RWPE1 (cell line): ENCODE data around the gene MIGA1.
"Not testable (repeated sequence)": the region's sequence is repeated elsewhere in the genome, so short reads cannot be mapped to it uniquely, and the experiment has no call there.

Experiments
- CTCF ChIA-PET: fragments of 350-600 bp; sonication (Branson Sonifier 250); formaldehyde crosslinking; extraction: SDS; loops from one replicate; lab custom pipeline; 2021; lab: Yijun Ruan, JAX
- POLR2A ChIA-PET: fragments of 400-600 bp; formaldehyde crosslinking; extraction: SDS; loops from one replicate; lab custom pipeline; 2020; ENCODE audit warnings: antibody characterized with exemption; ENCODE audit not compliant: low non-redundant PET; lab: Yijun Ruan, JAX
- DNase-seq: peaks from one replicate; pipeline ENCODE4 v3.0.0; 2012; ENCODE audit warnings: low spot score
- H3K27ac ChIP-seq: fragments of 450-650 bp; 2 replicates; pipeline ENCODE4 v1.5.1; 2017
- TF ChIP-seq, protein P1 (sequence below): fragments of 450-650 bp; conservative IDR thresholded peaks from 2 replicates; pipeline ENCODE4 v1.5.1; 2017; ENCODE audit warnings: low read depth, mild to moderate bottlenecking

MIGA1 gene

DNA sequence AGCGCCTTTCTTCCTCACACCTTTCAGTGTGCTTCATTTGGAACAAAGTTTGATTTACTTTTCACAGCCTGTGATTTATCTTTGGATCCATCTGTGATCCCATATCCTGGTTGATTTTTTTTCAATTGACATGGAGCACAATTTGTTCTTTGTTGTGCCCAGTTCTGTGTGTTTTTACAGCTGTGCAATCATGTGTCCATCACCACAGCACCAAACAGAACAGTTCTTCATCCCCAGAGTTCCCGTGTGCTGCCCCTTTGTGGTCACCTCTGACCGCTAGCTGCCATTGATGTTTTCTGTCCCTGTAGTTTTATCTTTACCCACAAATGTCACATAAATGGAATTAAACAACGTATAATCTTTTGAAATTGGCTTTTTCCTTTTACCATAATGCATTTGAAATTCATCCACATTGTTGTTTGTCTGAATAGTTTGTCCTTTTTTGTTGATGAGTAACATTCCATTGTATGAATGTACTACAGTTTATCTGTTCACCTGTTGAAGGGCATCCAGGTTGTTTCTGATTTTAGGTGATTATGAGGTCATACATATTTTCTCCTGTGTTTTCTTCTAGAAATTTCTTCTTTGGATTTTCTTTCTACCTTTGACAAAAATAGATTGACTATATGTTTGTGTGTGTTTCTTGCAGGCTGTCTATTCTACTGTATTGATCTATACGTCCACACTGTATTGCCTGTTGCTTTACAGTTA, 17.4 kb downstream of the MIGA1 start:
- no peak for DNase-seq
- CTCF ChIA-PET, result interaction anchor here (0.6 kb wide), 1 partner anchor 104 kb away, joined by 3 read pairs; no protein-coding TSS in a partner anchor
- TF ChIP-seq, protein P1, sequence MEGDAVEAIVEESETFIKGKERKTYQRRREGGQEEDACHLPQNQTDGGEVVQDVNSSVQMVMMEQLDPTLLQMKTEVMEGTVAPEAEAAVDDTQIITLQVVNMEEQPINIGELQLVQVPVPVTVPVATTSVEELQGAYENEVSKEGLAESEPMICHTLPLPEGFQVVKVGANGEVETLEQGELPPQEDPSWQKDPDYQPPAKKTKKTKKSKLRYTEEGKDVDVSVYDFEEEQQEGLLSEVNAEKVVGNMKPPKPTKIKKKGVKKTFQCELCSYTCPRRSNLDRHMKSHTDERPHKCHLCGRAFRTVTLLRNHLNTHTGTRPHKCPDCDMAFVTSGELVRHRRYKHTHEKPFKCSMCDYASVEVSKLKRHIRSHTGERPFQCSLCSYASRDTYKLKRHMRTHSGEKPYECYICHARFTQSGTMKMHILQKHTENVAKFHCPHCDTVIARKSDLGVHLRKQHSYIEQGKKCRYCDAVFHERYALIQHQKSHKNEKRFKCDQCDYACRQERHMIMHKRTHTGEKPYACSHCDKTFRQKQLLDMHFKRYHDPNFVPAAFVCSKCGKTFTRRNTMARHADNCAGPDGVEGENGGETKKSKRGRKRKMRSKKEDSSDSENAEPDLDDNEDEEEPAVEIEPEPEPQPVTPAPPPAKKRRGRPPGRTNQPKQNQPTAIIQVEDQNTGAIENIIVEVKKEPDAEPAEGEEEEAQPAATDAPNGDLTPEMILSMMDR, result no peak
- no peak overlapping the region for H3K27ac ChIP-seq
- POLR2A ChIA-PET, result no interaction called here

DNA sequence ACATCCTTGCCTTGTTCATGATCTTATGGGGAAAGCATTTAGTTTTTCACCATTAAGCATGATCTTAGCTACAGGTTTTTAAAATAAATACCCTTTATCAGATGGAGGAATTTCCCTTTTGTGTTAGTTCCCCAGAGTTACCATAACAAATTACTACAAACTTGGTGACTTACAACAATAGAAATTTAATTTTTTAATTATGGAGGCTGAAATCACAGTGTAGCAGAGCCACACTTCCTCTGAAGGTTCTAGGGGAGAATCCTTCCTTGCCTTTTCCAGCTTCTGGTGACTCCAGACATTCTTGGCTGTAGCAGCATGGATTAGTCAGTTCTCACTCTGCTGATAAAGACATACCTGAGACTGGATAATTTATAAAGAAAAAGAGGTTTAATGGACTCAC, 18.5 kb downstream of the MIGA1 start:
- POLR2A ChIA-PET, result no interaction called here
- no peak for DNase-seq
- TF ChIP-seq, protein P1, result no peak
- no peak overlapping the region for H3K27ac ChIP-seq
- CTCF ChIA-PET, result no interaction called here

DNA sequence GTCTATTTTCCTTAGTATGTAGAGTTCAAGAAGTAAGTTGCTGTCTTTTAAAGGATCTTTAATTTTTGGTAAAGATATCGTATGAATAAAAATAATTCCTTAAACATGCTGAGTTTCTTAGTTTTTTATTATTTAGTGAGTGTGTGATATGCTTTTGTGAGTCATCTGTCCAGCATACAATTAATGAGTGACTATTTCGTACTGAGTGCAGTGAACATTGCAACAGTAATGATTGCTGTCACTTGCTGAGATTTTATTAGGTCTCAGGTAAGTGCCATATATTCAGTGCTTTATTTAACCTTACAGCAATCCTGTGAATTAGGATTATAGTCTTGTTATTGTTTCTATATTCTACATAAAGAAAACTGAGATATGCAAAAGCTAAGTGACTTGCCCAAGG, 22.6 kb downstream of the MIGA1 start:
- TF ChIP-seq, protein P1, result no peak
- ChIA-PET CTCF (no interaction called here), POLR2A (no interaction called here)
- H3K27ac ChIP-seq, result no peak overlapping the region
- DNase-seq, result no peak

DNA sequence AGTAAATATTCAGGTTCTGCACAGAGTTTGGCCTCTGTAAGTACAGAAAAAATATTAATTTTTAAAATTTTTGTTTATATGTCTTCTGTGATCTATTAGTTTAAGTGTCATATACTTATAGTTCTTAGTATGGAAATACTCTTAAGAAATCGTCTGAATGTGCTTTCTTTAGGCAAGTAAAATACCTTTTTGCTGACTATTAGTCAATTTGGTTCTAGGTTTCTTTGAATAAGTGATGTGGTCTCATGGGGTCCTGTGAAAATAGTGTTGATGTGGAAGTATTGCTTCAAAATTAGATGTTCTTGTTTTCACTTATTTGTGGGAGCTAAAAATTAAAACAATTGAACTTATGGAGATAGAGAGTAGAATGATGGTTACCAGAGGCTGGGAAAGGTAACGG, 23.9 kb downstream of the MIGA1 start:
- TF ChIP-seq, protein P1, result no peak
- POLR2A ChIA-PET, result interaction anchor here (0.6 kb wide), 1 partner anchor 10 kb away, joined by 10 read pairs; no protein-coding TSS in a partner anchor
- no peak overlapping the region for H3K27ac ChIP-seq
- DNase-seq, result no peak
- CTCF ChIA-PET, result interaction anchor here (0.6 to 0.7 kb wide), 2 partner anchors 148 to 529 kb away, joined by 3 read pairs; no protein-coding TSS in a partner anchor

DNA sequence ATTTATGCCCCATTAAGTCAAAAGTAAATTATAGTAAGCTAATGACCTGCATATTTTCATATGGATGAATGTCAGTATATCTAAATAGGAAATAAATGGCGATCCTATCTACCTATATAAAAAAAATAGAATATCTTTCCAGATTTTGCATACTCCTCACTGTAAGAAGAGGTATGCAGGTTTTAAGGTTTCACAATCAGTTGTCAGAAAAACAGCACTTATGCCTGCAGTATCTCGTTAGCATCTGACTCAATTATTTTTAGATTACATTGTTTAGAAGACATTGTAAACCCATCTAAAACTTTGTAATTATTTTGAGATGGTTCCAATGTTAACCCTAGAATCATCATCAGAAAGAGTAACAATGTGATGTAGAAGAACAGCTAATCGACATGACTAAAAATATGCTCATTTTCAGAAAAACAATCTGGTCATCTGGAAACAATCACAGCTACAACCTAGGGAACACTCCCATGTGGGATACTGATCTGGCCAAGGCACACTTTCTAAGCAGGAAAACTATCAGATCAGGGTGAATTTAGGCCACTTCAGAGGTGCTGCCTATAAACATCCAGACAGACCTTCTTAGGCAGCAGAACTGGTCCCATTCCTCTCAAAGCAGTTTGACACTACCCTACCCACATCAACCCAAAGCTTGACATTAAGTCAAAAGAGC, 30.5 kb downstream of the MIGA1 start:
- DNase-seq, CTCF ChIA-PET, H3K27ac ChIP-seq, POLR2A ChIA-PET: not testable (repeated sequence)

DNA sequence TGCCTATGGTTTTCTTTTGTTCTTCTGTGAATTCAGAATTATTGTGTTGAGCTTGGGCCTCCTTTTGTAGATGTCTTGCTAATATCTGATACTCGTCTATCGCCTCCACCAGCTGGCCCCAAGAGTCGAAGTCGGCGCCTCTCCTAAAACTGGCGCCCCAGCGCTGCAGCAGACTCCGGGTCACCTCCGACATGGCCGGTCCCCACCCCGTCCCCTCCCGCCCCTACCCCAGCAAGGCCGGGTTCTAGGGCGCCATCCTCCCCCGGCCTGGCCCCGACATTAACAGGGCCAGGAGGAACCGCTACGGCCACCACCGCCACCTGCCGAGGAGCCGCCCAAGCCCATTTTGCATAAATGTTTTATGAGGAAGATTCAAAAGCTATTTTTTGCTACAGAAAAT, 32.1 kb downstream of the MIGA1 start:
- CTCF ChIA-PET, result interaction anchor here (0.7 kb wide), 1 partner anchor 52 kb away, joined by 4 read pairs; no protein-coding TSS in a partner anchor
- DNase-seq, H3K27ac ChIP-seq, POLR2A ChIA-PET: not testable (repeated sequence)

DNA sequence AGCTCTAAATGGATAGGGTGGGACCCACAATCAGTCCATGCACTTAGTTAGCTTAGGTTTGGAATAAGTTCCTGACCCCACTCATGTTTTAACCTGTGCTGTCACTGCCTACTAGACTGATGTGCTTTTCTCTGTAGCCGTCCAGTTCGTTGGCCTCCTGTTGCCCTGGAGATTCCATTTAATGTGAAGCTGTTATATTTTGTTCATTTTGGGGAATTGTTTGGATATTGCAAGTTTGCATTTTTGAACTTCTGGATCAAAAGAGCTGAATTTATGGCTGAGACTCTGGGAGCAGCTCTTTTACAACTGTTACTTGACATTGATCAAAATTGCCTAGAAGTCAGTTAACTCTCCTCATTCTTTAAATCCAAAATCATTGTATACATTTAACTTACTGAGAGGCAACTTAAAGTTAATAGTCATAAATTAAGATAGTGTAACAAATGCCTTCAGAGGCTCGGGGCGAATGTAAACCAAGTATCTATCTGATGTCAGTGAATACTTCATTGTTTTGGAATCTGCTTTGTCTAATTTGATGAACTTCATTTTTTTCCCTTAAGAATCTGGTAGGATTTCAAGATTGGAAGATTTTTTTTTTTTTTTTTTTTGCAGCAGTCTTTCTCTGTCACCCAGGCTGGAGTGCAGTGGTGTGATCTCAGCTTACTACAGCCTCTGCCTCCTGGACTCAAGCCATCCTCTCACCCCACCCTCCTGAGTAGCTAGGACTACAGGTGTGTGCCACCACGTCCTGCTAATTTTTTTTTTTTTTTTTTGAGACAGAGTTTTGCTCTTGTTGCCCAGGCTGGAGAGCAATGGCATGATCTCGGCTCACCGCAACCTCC, 38.1 kb downstream of the MIGA1 start:
- DNase-seq, result no peak
- CTCF ChIA-PET, result interaction anchor here (0.7 to 1.2 kb wide), 2 partner anchors 297 to 824 kb away, joined by 5 to 7 read pairs; no protein-coding TSS in a partner anchor
- TF ChIP-seq, protein P1, result no peak
- POLR2A ChIA-PET, result no interaction called here
- no peak overlapping the region for H3K27ac ChIP-seq
